ENCODE results near the gene CD40. TPM values are rescaled to one million over a fixed set of nuclear protein-coding genes. Genes with fewer than 3 reads are reported as not detected.

The CD40 gene
- total RNA-seq, 1 donor from 2014 or later, result 4.7 TPM

GRCh38 chr20:46108976-46109375, 9.1 kb upstream of the CD40 start:
- DNase-seq (ENCODE audit: low read depth) (no peak), FAIRE-seq (no peak)
- Histone ChIP-seq H3K4me3 (ENCODE audit: low read depth, low read length) (no peak overlapping the region), H3K27me3 (ENCODE audit: control insufficient read depth, insufficient read depth, low read length) (peaks cover 4% of the 10 kb centered on the region), H3K36me3 (ENCODE audit: control insufficient read depth, insufficient read depth, low read length) (no peaks in the 10 kb centered on the region)
- TF ChIP-seq CTCF (IDR thresholded peaks at IDR 0.05; ENCODE audit: insufficient read depth, low read length, severe bottlenecking), result no peak

- no peak overlapping the region for H3K4me3 ChIP-seq (ENCODE audit: low read depth, low read length)
- DNase-seq (ENCODE audit: low read depth) (no peak), FAIRE-seq (no peak)
- no peaks in the 10 kb centered on the region for H3K36me3 ChIP-seq (ENCODE audit: control insufficient read depth, insufficient read depth, low read length)
- peaks cover 10% of the 10 kb centered on the region for H3K27me3 ChIP-seq (ENCODE audit: control insufficient read depth, insufficient read depth, low read length)
- no peak for TF ChIP-seq CTCF (IDR thresholded peaks at IDR 0.05; ENCODE audit: insufficient read depth, low read length, severe bottlenecking)
These were observed 6.9 kb upstream of the CD40 start for GRCh38 chr20:46111028-46111835.

GRCh38 chr20:46111836-46112212, 6.3 kb upstream of the CD40 start:
- no peak for TF ChIP-seq CTCF (IDR thresholded peaks at IDR 0.05; ENCODE audit: insufficient read depth, low read length, severe bottlenecking)
- Histone ChIP-seq H3K27me3 (ENCODE audit: control insufficient read depth, insufficient read depth, low read length) (peaks cover 10% of the 10 kb centered on the region), H3K36me3 (ENCODE audit: control insufficient read depth, insufficient read depth, low read length) (no peaks in the 10 kb centered on the region), H3K4me3 (ENCODE audit: low read depth, low read length) (no peak overlapping the region)
- FAIRE-seq (no peak), DNase-seq (ENCODE audit: low read depth) (no peak)

GRCh38 chr20:46112430-46113112, 5.5 kb upstream of the CD40 start:
- DNase-seq (ENCODE audit: low read depth) (no peak), FAIRE-seq (no peak)
- Histone ChIP-seq H3K36me3 (ENCODE audit: control insufficient read depth, insufficient read depth, low read length) (no peaks in the 10 kb centered on the region), H3K27me3 (ENCODE audit: control insufficient read depth, insufficient read depth, low read length) (peaks cover 10% of the 10 kb centered on the region), H3K4me3 (ENCODE audit: low read depth, low read length) (no peak overlapping the region)
- no peak for TF ChIP-seq CTCF (IDR thresholded peaks at IDR 0.05; ENCODE audit: insufficient read depth, low read length, severe bottlenecking)

- Histone ChIP-seq H3K4me3 (ENCODE audit: low read depth, low read length) (no peak overlapping the region), H3K27me3 (ENCODE audit: control insufficient read depth, insufficient read depth, low read length) (peaks cover 10% of the 10 kb centered on the region), H3K36me3 (ENCODE audit: control insufficient read depth, insufficient read depth, low read length) (no peaks in the 10 kb centered on the region)
- FAIRE-seq (no peak), DNase-seq (ENCODE audit: low read depth) (no peak)
- TF ChIP-seq CTCF (IDR thresholded peaks at IDR 0.05; ENCODE audit: insufficient read depth, low read length, severe bottlenecking), result no peak
These were observed 5.0 kb upstream of the CD40 start for GRCh38 chr20:46113113-46113470.
